Activated naive CD8-positive, alpha-beta T cell treated with anti-CD3 and anti-CD28 coated beads, Interleukin-2, amount 10 ng/mL, durations not matched to agents 7 days and 5 days (primary cell): Measurements from ENCODE around the gene AKAP12. TPM values are rescaled to one million over a fixed set of nuclear protein-coding genes. Genes with fewer than 3 reads are reported as not detected.
"Not testable (repeated sequence)": the region's sequence is repeated elsewhere in the genome, so short reads cannot be mapped to it uniquely, and the experiment has no call there.

Experiments used
- ATAC-seq: fragments of 150-1000 bp; cut with Tn5 transposase; one replicate; pipeline ENCODE4 v1.10.0; 2021; ENCODE audit warnings: low read depth, moderate library complexity
- POLR2A ChIA-PET: fragments of 350-600 bp; sonication (Branson Sonifier 250); formaldehyde crosslinking; loops from one replicate; lab custom pipeline; 2021; ENCODE audit warnings: antibody characterized with exemption; lab: Charles Lee
- DNase-seq: peaks from one replicate; pipeline ENCODE4 v3.0.0; 2021
- H3K27ac Mint-ChIP-seq: one replicate; pipeline ENCODE4 v1.8.0; 2022; ENCODE audit warnings: mild to moderate bottlenecking, mixed read lengths
- H3K27me3 Mint-ChIP-seq: one replicate; pipeline ENCODE4 v1.8.0; 2022; ENCODE audit warnings: mild to moderate bottlenecking, moderate library complexity, mixed read lengths
- H3K36me3 Mint-ChIP-seq: one replicate; pipeline ENCODE4 v1.8.0; 2021; ENCODE audit warnings: mild to moderate bottlenecking, mixed read lengths
- H3K4me1 Mint-ChIP-seq: one replicate; pipeline ENCODE4 v1.8.0; 2021; ENCODE audit warnings: mixed read lengths
- H3K4me3 Mint-ChIP-seq: one replicate; pipeline ENCODE4 v1.8.0; 2022; ENCODE audit warnings: mild to moderate bottlenecking, moderate library complexity, mixed read lengths
- H3K9me3 Mint-ChIP-seq: one replicate; pipeline ENCODE4 v1.8.0; 2021; ENCODE audit warnings: mixed read lengths
- total RNA-seq, 2 experiments: library from RNA; stranded (reverse); gene quantifications; one replicate each; pipeline ENCODE4 v1.2.3, GENCODE V29; 2021

AKAP12 gene
- total RNA-seq, 2 experiments from 2014 or later: 0.06 to 0.11 TPM

DNA sequence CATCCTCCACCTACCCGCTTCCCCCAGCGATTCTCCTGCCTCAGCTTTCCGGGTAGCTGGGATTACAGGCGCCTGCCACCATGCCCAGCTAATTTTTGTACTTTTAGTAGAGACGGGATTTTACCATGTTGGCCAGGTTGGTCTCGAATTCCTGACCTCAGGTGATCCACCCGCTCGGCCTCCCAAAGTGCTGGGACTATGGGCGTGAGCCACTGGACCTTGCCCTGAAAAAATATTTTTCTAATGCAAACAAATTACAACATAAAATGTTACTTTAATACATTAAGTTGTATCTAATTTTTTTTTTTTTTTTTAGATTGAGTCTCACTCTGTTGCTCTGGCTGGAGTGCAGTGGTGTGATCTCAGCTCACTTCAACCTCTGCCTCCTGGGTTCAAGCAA is 142.9 kb downstream of the AKAP12 start:
- POLR2A ChIA-PET, H3K4me3 Mint-ChIP-seq, ATAC-seq, H3K27me3 Mint-ChIP-seq, DNase-seq, H3K27ac Mint-ChIP-seq, H3K9me3 Mint-ChIP-seq: not testable (repeated sequence)
- peaks cover 58% of the 10 kb centered on the region for H3K4me1 Mint-ChIP-seq
- peaks cover 16% of the 10 kb centered on the region for H3K36me3 Mint-ChIP-seq

DNA sequence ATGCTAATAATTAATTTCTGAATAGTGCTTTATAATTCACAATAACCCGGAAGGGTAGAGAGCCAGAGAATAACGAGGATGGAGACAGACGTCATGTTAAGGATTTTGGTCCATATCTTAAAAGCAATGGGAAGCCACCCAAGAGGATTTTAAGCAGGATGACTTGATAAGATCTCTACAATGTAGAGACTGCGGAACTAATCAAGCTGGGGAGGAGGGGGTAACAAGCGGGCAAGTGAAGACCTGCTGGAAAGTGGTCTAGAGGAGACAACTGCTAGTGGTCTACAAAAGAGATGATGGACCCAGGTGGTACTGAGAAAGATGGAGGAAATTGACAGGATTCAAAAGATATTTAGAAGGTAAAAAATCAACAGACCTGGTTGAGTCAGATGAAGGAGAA is 144.4 kb downstream of the AKAP12 start:
- POLR2A ChIA-PET: no interaction called here
- H3K4me3 Mint-ChIP-seq: no peak overlapping the region

DNA sequence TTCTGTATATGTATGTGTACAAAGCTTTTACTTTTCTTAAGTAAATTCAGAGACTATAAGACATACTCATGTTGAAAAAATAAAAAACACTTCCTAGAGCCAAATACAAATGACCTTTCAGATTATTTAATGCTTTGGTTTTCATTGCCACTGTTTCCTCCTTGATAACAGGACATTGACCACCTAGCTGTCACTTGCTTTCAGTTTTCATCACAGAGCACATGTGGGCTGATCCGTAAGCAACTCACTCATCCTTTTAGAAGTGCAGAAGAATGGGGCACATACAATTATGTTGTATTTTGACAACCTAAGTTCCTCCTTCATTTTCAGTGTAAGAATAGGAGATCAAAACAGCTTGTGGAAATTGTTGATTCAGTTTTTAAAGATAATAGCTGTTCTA is 145.4 kb downstream of the AKAP12 start:
- H3K27me3 Mint-ChIP-seq: no peaks in the 10 kb centered on the region
- H3K27ac Mint-ChIP-seq: peak overlapping the region; percentile 78
- peak overlapping the region; percentile 59 for H3K4me3 Mint-ChIP-seq
- peaks cover 46% of the 10 kb centered on the region for H3K4me1 Mint-ChIP-seq
- H3K36me3 Mint-ChIP-seq: peaks cover 16% of the 10 kb centered on the region
- ATAC-seq: no peak
- no peak for DNase-seq
- POLR2A ChIA-PET: interaction anchor here (1.0 kb wide), 1 partner anchor 11 kb away, joined by 5 read pairs; no protein-coding TSS in a partner anchor
- H3K9me3 Mint-ChIP-seq: no peaks in the 10 kb centered on the region

More for the DNA sequence above, 144.4 kb downstream of the AKAP12 start:
- no peaks in the 10 kb centered on the region for H3K9me3 Mint-ChIP-seq
- DNase-seq (no peak), ATAC-seq (no peak)
- H3K27ac Mint-ChIP-seq: peak overlapping the region; percentile 14
- peaks cover 16% of the 10 kb centered on the region for H3K36me3 Mint-ChIP-seq
- H3K4me1 Mint-ChIP-seq: peaks cover 52% of the 10 kb centered on the region
- no peaks in the 10 kb centered on the region for H3K27me3 Mint-ChIP-seq

DNA sequence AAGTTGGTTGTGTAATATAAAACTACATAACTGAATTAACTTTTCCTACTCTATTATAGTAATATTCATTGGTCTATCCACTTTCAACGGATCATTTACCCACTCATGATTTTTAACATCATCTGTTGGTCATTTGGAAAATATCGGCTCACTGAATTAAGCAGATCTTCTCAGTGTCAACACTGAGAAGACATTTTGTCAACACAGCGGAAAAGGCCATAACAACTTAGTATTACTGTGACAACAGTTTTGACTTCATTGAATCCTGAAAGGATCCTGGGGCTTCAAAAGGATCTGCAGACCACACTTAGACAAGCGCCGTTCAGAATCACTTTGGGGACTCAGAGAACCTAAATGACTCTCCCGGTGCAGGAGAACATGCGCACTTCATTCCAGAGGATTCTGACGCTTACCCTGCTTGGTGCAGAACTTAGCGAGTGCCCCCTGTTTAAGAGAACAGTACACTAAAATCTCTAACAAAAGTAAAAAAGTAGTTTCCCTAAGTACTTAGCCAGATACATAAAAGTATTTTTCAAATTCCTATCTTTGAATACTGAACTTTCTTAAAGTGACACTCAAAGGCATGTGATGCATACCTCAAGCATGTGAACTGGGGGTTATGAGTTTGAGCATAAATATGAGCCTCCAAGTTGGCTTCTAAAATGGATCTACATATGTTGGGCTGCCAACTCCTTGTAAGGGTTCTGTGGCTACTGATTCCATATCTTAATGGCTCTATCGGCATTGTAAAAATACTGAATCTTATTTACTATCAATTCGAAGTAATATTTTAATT is 147.6 kb downstream of the AKAP12 start:
- Mint-ChIP-seq H3K4me3 (peak overlapping the region; percentile 12), H3K4me1 (peaks cover 35% of the 10 kb centered on the region), H3K27me3 (no peaks in the 10 kb centered on the region), H3K9me3 (no peaks in the 10 kb centered on the region), H3K27ac (peak overlapping the region; percentile 40), H3K36me3 (peaks cover 16% of the 10 kb centered on the region)
- ATAC-seq: no peak
- no peak for DNase-seq
- POLR2A ChIA-PET: interaction anchor here (1.2 to 4.0 kb wide), 2 partner anchors 12 to 65 kb away, joined by 6 to 147 read pairs; partner anchors contain the start of gene RMND1

DNA sequence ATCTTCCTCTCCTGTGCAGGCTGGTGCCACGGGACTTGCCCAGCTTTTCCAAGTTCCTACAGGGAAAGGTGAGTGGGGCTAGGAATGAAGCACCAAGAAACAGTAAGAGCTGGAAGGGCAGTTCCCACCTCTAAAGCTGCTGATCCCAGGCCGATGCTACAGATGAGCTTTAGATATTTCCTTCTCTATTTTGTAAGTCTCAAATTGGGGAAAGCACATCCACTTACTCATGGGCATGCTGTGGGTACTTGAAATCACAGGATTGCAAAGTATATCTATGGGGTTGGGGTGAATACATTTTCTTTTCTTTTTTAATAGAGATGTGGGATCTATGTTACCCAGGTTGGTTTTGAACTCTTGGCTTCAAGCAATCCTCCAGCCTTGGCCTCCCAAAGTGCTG is 148.5 kb downstream of the AKAP12 start:
- Mint-ChIP-seq H3K4me1 (peaks cover 40% of the 10 kb centered on the region), H3K27me3 (no peaks in the 10 kb centered on the region), H3K27ac (peak overlapping the region; percentile 86), H3K36me3 (peaks cover 16% of the 10 kb centered on the region), H3K4me3 (peak overlapping the region; percentile 87), H3K9me3 (no peaks in the 10 kb centered on the region)
- DNase-seq: no peak
- POLR2A ChIA-PET: interaction anchor here (1.1 to 4.0 kb wide), 3 partner anchors 13 to 64 kb away, joined by 3 to 147 read pairs (median 6); partner anchors contain the start of gene RMND1
- no peak for ATAC-seq

DNA sequence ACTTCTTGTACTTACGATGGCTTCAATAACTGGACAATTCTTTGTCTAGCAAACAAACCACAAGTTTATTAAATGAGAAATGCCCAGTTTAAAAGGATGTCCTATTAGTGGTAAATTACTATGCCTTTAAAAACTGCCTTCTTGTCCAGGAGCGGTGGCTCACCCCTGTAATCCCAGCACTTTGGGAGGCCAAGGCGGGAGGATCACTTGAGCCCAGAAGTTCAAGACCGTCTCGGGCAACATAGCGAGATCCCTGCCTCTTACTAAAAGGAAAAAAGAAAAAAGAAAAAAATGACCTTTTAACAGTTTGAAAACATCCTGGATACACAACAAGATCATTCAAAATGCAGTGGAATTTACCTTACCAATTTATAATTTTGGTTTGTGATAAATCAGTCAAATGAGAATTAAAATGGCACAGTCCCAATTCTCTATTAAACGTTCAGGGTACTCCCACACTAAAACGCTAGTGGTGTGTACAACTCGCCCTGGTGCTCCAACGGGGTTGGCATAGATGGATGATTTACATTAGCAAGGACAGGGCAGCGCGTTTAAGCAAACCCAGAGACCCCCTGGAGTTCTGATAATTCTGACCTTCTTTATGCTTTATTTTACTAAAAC is 149.3 kb downstream of the AKAP12 start:
- peak overlapping the region; percentile 92 for H3K27ac Mint-ChIP-seq
- peak overlapping the region; percentile 87 for H3K4me3 Mint-ChIP-seq
- no peaks in the 10 kb centered on the region for H3K9me3 Mint-ChIP-seq
- no peak for DNase-seq
- no peak for ATAC-seq
- H3K27me3 Mint-ChIP-seq: no peaks in the 10 kb centered on the region
- H3K36me3 Mint-ChIP-seq: peaks cover 12% of the 10 kb centered on the region
- peaks cover 44% of the 10 kb centered on the region for H3K4me1 Mint-ChIP-seq
- POLR2A ChIA-PET: interaction anchor here (0.7 to 4.0 kb wide), 8 partner anchors 13 to 1811 kb away, joined by 3 to 147 read pairs (median 6); partner anchors contain the start of gene RMND1

DNA sequence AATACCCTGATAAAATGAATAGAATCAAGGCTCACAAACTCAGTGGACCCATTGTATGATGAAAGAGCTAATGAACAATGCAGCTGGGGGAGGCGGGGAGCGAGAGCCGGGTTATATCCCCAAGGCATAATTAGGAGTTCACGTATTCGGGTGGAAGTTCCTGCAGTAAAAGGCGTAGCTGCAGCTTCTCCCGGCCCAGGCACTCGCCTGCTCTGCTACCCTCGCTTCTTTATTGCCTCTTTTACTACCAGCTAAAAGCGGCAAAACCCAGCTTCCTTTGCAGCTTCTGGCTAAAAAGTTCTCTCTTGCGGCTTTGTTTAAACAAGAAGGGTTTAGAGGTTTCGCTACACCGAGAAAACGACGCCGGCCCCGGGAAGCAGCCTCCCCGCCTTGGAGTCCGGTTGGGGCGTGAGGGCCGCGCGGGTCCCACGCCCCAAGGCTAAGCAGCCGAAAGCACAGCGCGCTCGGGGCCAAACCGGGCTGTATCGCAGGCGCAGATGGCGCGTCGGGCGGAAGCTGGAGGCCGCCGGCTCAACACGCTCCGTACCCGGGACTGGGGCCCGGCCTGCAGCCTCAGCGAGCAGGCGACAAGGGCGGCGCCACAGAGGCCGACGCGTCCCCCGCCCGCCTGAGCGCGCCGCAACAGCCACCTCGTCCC is 150.0 kb downstream of the AKAP12 start:
- H3K27ac Mint-ChIP-seq: peak overlapping the region; percentile 92
- H3K36me3 Mint-ChIP-seq: peaks cover 10% of the 10 kb centered on the region
- H3K4me3 Mint-ChIP-seq: peak overlapping the region; percentile 87
- POLR2A ChIA-PET: interaction anchor here (0.7 to 4.0 kb wide), 10 partner anchors 14 to 1811 kb away, joined by 3 to 147 read pairs (median 4); partner anchors contain the start of genes FBXO5 and RMND1
- ATAC-seq (peak; percentile 73), DNase-seq (no peak)
- no peaks in the 10 kb centered on the region for H3K9me3 Mint-ChIP-seq
- H3K4me1 Mint-ChIP-seq: peaks cover 38% of the 10 kb centered on the region
- no peaks in the 10 kb centered on the region for H3K27me3 Mint-ChIP-seq

DNA sequence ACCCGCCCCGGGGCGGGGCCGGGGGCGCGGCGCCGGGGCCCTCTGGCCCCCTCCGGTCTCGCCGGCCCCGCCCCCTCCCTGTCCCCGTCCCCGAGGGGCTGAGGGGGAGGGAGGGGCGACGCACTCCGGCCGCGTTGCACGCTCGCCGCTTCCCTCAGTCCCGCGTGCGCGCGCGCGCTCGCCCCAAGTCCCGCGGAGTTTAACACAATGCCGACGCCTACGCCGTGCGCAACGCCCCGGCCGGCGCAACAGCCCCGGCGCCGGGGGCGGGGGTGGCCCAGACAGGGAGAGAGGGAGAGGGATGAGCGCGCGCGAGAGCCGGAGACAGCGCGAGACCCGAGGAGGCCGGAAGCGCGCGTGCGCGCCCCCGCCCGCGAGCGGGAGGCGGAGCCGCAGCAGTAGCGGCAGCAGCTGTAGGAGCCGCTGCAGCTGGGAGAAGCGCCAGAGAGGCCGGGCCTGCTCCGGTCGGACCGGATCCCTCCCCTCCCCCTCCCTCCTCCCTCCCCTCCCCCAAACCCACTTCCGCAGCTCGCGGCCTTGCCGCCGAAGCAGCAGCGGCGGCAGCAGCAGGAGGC is 150.6 kb downstream of the AKAP12 start:
- H3K27me3 Mint-ChIP-seq: no peaks in the 10 kb centered on the region

DNA sequence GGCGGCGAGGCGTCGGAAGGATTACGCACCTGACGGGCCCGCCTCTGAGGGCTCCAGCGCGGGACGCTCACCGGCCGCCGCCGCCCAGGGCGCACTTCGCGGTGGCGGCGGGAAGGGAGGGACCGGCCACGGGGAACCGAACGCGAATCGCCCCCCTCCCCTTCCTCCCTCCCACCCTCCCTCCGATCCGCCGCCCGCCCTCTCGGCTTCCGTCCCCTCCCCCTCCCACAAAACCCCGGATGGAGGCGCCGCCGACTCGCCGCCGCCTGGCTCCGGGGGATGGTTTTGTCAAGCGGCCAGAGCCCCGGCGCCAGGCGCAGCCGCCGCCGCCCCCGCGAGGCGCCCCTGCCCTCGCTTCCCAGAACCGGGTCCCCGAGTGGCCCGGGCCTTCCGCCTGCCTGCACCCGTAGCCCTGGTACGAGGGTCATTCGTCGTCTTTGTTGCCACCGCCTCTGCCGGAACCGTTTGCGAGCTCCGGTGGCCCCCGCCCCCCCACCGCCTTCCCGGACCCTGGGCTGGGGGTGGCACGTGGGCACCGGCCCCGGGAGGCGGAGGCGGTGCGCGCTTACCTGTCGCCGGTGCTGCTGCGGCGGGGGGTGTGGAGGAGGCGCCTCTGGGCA is 151.2 kb downstream of the AKAP12 start:
- DNase-seq (peak; percentile 87), ATAC-seq (no peak)
- Mint-ChIP-seq H3K4me1 (peaks cover 35% of the 10 kb centered on the region), H3K4me3 (peak overlapping the region; percentile 92), H3K27ac (peak overlapping the region; percentile 95), H3K36me3 (peaks cover 12% of the 10 kb centered on the region), H3K27me3 (no peaks in the 10 kb centered on the region), H3K9me3 (no peaks in the 10 kb centered on the region)
- POLR2A ChIA-PET: interaction anchor here (1.1 to 4.0 kb wide), 9 partner anchors 15 to 1662 kb away, joined by 3 to 147 read pairs (median 3); partner anchors contain the start of genes FBXO5 and RMND1

More for the DNA sequence above, 150.6 kb downstream of the AKAP12 start:
- Mint-ChIP-seq H3K36me3 (peaks cover 12% of the 10 kb centered on the region), H3K27ac (peak overlapping the region; percentile 73), H3K9me3 (no peaks in the 10 kb centered on the region), H3K4me1 (peaks cover 38% of the 10 kb centered on the region), H3K4me3 (peak overlapping the region; percentile 45)
- ATAC-seq (peak; percentile 81), DNase-seq (peak; percentile 99)
- POLR2A ChIA-PET: interaction anchor here (1.1 to 4.0 kb wide), 10 partner anchors 15 to 1661 kb away, joined by 3 to 147 read pairs (median 4); partner anchors contain the start of genes FBXO5 and RMND1

DNA sequence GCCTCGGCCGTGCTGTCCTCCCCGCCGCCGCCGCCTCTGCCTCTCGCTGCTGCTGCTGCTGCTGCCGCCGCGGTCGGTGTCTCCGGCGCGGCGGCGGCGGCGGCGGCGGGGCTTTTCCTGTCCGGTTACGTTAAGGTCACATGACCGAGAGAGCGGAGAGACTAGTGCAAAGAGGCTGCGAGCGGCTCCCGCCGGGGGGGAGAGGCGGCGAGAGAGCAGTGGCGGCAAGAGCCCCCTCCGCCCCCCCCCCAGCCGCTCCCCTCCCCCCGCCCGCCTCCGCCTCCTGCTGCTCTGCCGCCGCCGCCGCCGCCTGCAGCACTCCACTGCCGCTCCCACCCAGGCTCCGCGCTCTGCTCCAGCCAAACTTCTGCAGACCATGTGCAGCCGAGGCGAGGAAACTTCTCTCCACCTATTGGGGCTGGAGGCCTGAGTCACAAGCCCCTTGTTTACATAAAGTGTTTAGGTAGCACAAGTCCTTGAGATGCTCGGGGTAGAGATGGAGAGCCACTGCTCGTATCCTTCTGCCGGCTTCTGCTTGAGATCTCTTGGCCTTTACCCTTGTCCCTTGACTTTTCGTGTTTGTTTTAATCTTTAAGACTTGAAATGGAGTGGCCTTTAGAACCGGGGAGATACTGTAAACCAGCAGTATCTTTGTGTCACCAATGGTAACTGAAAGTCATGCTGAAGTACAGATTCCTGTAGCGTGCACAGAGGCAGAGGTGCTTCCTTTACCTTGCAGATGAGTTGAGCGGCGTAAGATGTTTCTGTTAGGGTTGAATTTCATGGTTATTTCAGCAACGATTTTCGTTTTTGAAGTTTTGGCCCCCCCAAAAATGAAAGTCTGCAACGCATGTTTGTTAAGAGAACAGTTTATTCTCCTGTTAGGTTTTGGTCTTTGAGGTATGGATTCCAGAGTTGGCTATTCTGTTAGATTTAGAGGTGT is 152.0 kb downstream of the AKAP12 start, which contains the start of gene ZBTB2:
Gene ZBTB2 (minus strand): TSS at position 89 of the 943 bp plus-strand sequence. CDS start 17,922 bp downstream, outside the sequence.
- Mint-ChIP-seq H3K4me1 (peaks cover 34% of the 10 kb centered on the region), H3K27me3 (no peaks in the 10 kb centered on the region), H3K36me3 (peaks cover 15% of the 10 kb centered on the region), H3K9me3 (no peaks in the 10 kb centered on the region), H3K4me3 (peak within 1 kb of the TSS; percentile 92), H3K27ac (peak within 1 kb of the TSS; percentile 95)
- DNase-seq (peak; percentile 74), ATAC-seq (peak; percentile 3)
- POLR2A ChIA-PET: interaction anchor here (1.1 to 4.0 kb wide), 5 partner anchors 16 to 1663 kb away, joined by 3 to 147 read pairs (median 11); partner anchors contain the start of gene RMND1

DNA sequence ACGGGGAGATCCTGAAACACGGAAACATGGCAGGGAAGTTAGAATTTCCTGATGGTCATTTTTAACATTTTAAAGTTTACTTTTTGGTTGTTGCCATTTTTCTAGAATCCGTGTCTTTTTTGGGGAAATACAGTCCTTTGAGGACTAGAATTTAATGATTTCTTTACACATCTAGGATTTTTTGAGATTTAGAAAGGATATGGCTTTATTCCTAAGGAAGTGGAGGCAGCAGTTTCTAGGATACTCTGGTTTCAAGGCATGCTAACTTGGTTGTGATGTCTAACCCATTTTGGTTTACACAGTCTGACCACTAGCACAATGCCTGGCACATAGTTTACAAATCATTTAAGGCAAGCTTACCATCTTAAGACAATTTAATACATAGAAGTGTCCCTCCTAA is 152.7 kb downstream of the AKAP12 start:
- ATAC-seq (no peak), DNase-seq (no peak)
- H3K27ac Mint-ChIP-seq: peak overlapping the region; percentile 95
- peaks cover 30% of the 10 kb centered on the region for H3K4me1 Mint-ChIP-seq
- POLR2A ChIA-PET: interaction anchor here (0.8 to 1.3 kb wide), 2 partner anchors 16 kb away, joined by 3 read pairs; no protein-coding TSS in a partner anchor
- peaks cover 17% of the 10 kb centered on the region for H3K36me3 Mint-ChIP-seq
- no peaks in the 10 kb centered on the region for H3K27me3 Mint-ChIP-seq
- H3K4me3 Mint-ChIP-seq: peak overlapping the region; percentile 92
- H3K9me3 Mint-ChIP-seq: no peaks in the 10 kb centered on the region
